Esophagus squamous epithelium (tissue), 4 donors: Measurements from ENCODE around the gene ADSS2.
A peak's percentile ranks its signal among the peaks of the same experiment; 100 is the strongest.

Experiments
- CTCF ChIP-seq, 6 experiments: fragments of 450-650 bp in 4 of 6; fragments of 200-600 bp in 2 of 6; sonication (generic) in 2 of 6; IDR thresholded peaks; one replicate each; pipeline ENCODE4 v1.5.1; 2016 to 2019; ENCODE audit warnings: antibody characterized with exemption in 6 of 6, mild to moderate bottlenecking in 4 of 6, moderate library complexity in 4 of 6
- POLR2A ChIP-seq, 4 donors: fragments of 450-650 bp; IDR thresholded peaks; one replicate each; pipeline ENCODE4 v1.6.1; 2017; ENCODE audit warnings: antibody characterized with exemption in 4 of 4, mild to moderate bottlenecking in 4 of 4, moderate library complexity in 3 of 4

- TF ChIP-seq CTCF (IDR thresholded peaks at IDR 0.05), result no peak
- TF ChIP-seq POLR2A (IDR thresholded peaks at IDR 0.05), result peak in 2 of 4 donors; percentile 86 to 90
Measured at GRCh38 chr1:244451539-244451950, at the start of gene ADSS2.
